Measurements from ENCODE around the gene GRN. TPM values are rescaled to one million over a fixed set of nuclear protein-coding genes. Genes with fewer than 3 reads are reported as not detected.

Gene GRN
- total and polyA plus RNA-seq, 11 donors: 44.6 to 451 (median 185) TPM

- H3K9me3 ChIP-seq: no peaks in the 10 kb centered on the region
- peaks cover 22 to 54% (median 46%) of the 10 kb centered on the region in 9 donors for H3K27me3 ChIP-seq
- peaks cover 0 to 21% (median 15%) of the 10 kb centered on the region in 9 donors for H3K36me3 ChIP-seq
- no peak overlapping the region for H3K4me3 ChIP-seq
- peaks cover 0 to 12% (median 4%) of the 10 kb centered on the region in 12 donors for H3K4me1 ChIP-seq
- ATAC-seq (no peak), DNase-seq (no peak)
- no peak for TF ChIP-seq POLR2A (IDR thresholded peaks at IDR 0.05)
- no peak for TF ChIP-seq CTCF (IDR thresholded peaks at IDR 0.05)
- WGBS, 4 donors: 5 to 12% (median 9%) methylated on average over 31 to 38 of the region's 38 CpGs
- no peak overlapping the region for H3K27ac ChIP-seq
- intact Hi-C loops (cut with DNase I): no loop called here
Measured at GRCh38 chr17:44315760-44316731, 29.1 kb upstream of the GRN start.

GRCh38 chr17:44317545-44317944, 27.6 kb upstream of the GRN start:
- ATAC-seq (no peak), DNase-seq (no peak)
- intact Hi-C loops (cut with DNase I): no loop called here
- Histone ChIP-seq H3K27ac (no peak overlapping the region), H3K36me3 (peaks cover 0 to 36% (median 30%) of the 10 kb centered on the region in 9 donors), H3K27me3 (peaks cover 22 to 54% (median 46%) of the 10 kb centered on the region in 9 donors), H3K4me1 (peaks cover 0 to 12% (median 5%) of the 10 kb centered on the region in 12 donors), H3K4me3 (no peak overlapping the region), H3K9me3 (no peaks in the 10 kb centered on the region)
- 79 to 87% (median 84%) methylated on average over 6 of the region's 6 CpGs for WGBS, 4 donors
- TF ChIP-seq CTCF (IDR thresholded peaks at IDR 0.05) (no peak), POLR2A (IDR thresholded peaks at IDR 0.05) (no peak)

- 74 to 80% (median 78%) methylated on average over 15 of the region's 15 CpGs for WGBS, 4 donors
- peaks cover 20 to 49% (median 40%) of the 10 kb centered on the region in 9 donors for H3K27me3 ChIP-seq
- H3K4me1 ChIP-seq: peaks cover 0 to 19% (median 8%) of the 10 kb centered on the region in 12 donors
- intact Hi-C loops (cut with DNase I): no loop called here
- no peaks in the 10 kb centered on the region for H3K9me3 ChIP-seq
- peaks cover 0 to 37% (median 31%) of the 10 kb centered on the region in 9 donors for H3K36me3 ChIP-seq
- no peak overlapping the region for H3K27ac ChIP-seq
- TF ChIP-seq POLR2A (IDR thresholded peaks at IDR 0.05) (no peak), CTCF (IDR thresholded peaks at IDR 0.05) (no peak)
- H3K4me3 ChIP-seq: no peak overlapping the region
- ATAC-seq: peak in 2 of 4 donors; percentile 4 to 8
- no peak for DNase-seq
Measured at GRCh38 chr17:44318077-44318892, 26.8 kb upstream of the GRN start.
